Astrocyte (in vitro differentiated cells and primary cell): Measurements from ENCODE around the gene ANKHD1. TPM values are rescaled to one million over a fixed set of nuclear protein-coding genes. Genes with fewer than 3 reads are reported as not detected.

Experiments used
- DNase-seq: peaks from one replicate; pipeline ENCODE4 v3.0.0-alpha.2; 2010; ENCODE audit warnings: low read depth
- FAIRE-seq: peaks from 2 replicates; lab custom pipeline; 2011; peaks lifted over from hg19 to GRCh38; lab: Jason Lieb, UNC
- H2AFZ ChIP-seq: 2 replicates; pipeline ENCODE4 v1.6.0; 2012; ENCODE audit warnings: low read depth, low read length, inconsistent platforms
- H3K27ac ChIP-seq: 2 replicates; pipeline ENCODE4 v1.5.1; 2011; ENCODE audit warnings: low read depth, low read length, inconsistent platforms
- H3K27me3 ChIP-seq: 2 replicates; pipeline ENCODE4 v1.6.0; 2011; ENCODE audit warnings: low read length, inconsistent platforms; ENCODE audit not compliant: insufficient read depth
- H3K36me3 ChIP-seq: 2 replicates; pipeline ENCODE4 v1.5.1; 2011; ENCODE audit warnings: low read length, inconsistent platforms; ENCODE audit not compliant: insufficient read depth
- H3K4me1 ChIP-seq: 2 replicates; pipeline ENCODE4 v1.5.1; 2011; ENCODE audit warnings: low read length, inconsistent platforms; ENCODE audit not compliant: insufficient read depth
- H3K4me2 ChIP-seq: 2 replicates; pipeline ENCODE4 v1.6.0; 2012; ENCODE audit warnings: low read length, inconsistent platforms
- H3K4me3 ChIP-seq: 2 replicates; pipeline ENCODE4 v1.5.1; 2011; ENCODE audit warnings: low read depth, mild to moderate bottlenecking, low read length, inconsistent platforms; ENCODE audit not compliant: insufficient read depth
- H3K79me2 ChIP-seq: 2 replicates; pipeline ENCODE4 v1.6.0; 2012; ENCODE audit warnings: mild to moderate bottlenecking, low read length, inconsistent platforms; ENCODE audit not compliant: insufficient read depth
- H3K9ac ChIP-seq: 2 replicates; pipeline ENCODE4 v1.6.0; 2012; ENCODE audit warnings: mild to moderate bottlenecking, low read length, inconsistent platforms
- H3K9me3 ChIP-seq: 2 replicates; pipeline ENCODE4 v1.5.1; 2012; ENCODE audit warnings: low read depth, mild to moderate bottlenecking, low read length, inconsistent platforms; ENCODE audit not compliant: insufficient read depth
- H4K20me1 ChIP-seq: 2 replicates; pipeline ENCODE4 v1.6.0; 2012; ENCODE audit warnings: low read length, inconsistent platforms; ENCODE audit not compliant: insufficient read depth
- H3K27ac Mint-ChIP-seq: one replicate; pipeline ENCODE4 v1.8.0; 2021; ENCODE audit warnings: mild to moderate bottlenecking, mixed read lengths; ENCODE audit not compliant: unreplicated experiment
- H3K27me3 Mint-ChIP-seq: one replicate; pipeline ENCODE4 v1.8.0; 2021; ENCODE audit warnings: low read depth, mixed read lengths; ENCODE audit not compliant: unreplicated experiment
- H3K36me3 Mint-ChIP-seq: one replicate; pipeline ENCODE4 v1.8.0; 2021; ENCODE audit warnings: low read depth, mixed read lengths; ENCODE audit not compliant: unreplicated experiment
- H3K4me1 Mint-ChIP-seq: one replicate; pipeline ENCODE4 v1.8.0; 2021; ENCODE audit warnings: low read depth, mixed read lengths; ENCODE audit not compliant: unreplicated experiment
- H3K4me3 Mint-ChIP-seq: one replicate; pipeline ENCODE4 v1.8.0; 2021; ENCODE audit warnings: mild to moderate bottlenecking, moderate library complexity, mixed read lengths; ENCODE audit not compliant: unreplicated experiment
- H3K9me3 Mint-ChIP-seq: one replicate; pipeline ENCODE4 v1.8.0; 2021; ENCODE audit warnings: mild to moderate bottlenecking, mixed read lengths; ENCODE audit not compliant: unreplicated experiment
- EZH2 ChIP-seq: IDR thresholded peaks from 2 replicates; pipeline ENCODE4 v1.6.1; 2012; ENCODE audit warnings: mild to moderate bottlenecking, low read length, inconsistent platforms; ENCODE audit not compliant: insufficient read depth
- total RNA-seq: library from RNA; stranded (reverse); gene quantifications from 2 replicates; pipeline ENCODE4 v1.2.1, GENCODE V29; 2021
- TF ChIP-seq, protein P1 (sequence below): IDR thresholded peaks from 2 replicates; pipeline ENCODE4 v1.5.1; 2011; ENCODE audit warnings: low read depth, mild to moderate bottlenecking, inconsistent platforms, low read length, moderate library complexity; ENCODE audit not compliant: insufficient read depth

Gene ANKHD1
- total RNA-seq, 1 donor from 2014 or later = 56.5 TPM

DNA sequence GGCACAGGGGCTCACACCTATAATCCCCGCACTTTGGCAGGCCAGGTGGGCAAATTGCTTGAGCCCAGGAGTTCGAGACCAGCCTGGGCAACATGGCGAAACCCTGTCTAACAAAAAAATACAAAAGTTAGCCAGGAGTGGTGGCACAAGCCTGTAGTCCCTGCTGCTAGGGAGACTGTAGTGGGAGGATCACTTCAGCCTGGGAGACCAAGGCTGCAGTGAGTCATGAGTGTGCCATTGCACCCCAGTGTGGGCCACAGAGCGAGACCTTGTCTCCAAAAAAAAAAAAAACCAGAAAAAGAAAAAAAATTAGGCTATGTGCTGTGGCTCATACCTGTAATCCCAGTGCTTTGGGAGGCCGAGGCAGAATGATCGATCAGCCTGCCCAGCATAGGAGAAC, 87.3 kb downstream of the ANKHD1 start:
- Mint-ChIP-seq H3K9me3 (no peaks in the 10 kb centered on the region), H3K4me1 (no peaks in the 10 kb centered on the region), H3K27me3 (no peaks in the 10 kb centered on the region), H3K4me3 (no peak overlapping the region), H3K36me3 (peaks cover 6% of the 10 kb centered on the region), H3K27ac (no peak overlapping the region)
- H3K9me3 ChIP-seq = no peaks in the 10 kb centered on the region
- DNase-seq (no peak), FAIRE-seq (no peak)
- H3K27me3 ChIP-seq = no peaks in the 10 kb centered on the region
- H4K20me1 ChIP-seq = no peaks in the 10 kb centered on the region
- no peak overlapping the region for H3K4me2 ChIP-seq
- H3K9ac ChIP-seq = no peak overlapping the region
- H3K36me3 ChIP-seq = peaks cover 23% of the 10 kb centered on the region
- H3K4me3 ChIP-seq = no peak overlapping the region
- H2AFZ ChIP-seq = no peak overlapping the region
- no peaks in the 10 kb centered on the region for H3K4me1 ChIP-seq
- TF ChIP-seq EZH2 = no peak
- TF ChIP-seq, protein P1, sequence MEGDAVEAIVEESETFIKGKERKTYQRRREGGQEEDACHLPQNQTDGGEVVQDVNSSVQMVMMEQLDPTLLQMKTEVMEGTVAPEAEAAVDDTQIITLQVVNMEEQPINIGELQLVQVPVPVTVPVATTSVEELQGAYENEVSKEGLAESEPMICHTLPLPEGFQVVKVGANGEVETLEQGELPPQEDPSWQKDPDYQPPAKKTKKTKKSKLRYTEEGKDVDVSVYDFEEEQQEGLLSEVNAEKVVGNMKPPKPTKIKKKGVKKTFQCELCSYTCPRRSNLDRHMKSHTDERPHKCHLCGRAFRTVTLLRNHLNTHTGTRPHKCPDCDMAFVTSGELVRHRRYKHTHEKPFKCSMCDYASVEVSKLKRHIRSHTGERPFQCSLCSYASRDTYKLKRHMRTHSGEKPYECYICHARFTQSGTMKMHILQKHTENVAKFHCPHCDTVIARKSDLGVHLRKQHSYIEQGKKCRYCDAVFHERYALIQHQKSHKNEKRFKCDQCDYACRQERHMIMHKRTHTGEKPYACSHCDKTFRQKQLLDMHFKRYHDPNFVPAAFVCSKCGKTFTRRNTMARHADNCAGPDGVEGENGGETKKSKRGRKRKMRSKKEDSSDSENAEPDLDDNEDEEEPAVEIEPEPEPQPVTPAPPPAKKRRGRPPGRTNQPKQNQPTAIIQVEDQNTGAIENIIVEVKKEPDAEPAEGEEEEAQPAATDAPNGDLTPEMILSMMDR = no peak
- H3K27ac ChIP-seq = no peak overlapping the region
- H3K79me2 ChIP-seq = no peaks in the 10 kb centered on the region

DNA sequence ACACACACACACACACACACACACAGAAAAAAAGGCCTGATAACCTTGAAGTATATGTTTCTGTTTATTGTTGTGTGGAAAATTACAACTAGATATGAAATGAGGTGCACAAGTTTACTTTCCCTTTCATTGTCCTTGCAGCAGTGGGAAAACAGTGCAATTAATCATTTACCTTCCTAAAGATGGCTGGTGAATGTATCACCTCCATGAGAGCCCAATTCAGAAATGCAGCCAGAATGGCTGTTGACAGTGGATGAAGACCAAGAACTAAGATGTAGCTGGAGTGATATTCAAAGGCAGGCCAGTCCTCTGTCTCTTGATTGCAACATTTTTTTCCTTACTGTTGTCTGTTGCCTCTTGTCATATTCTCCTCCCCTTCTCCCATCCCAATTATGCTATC, 96.3 kb downstream of the ANKHD1 start:
- H3K9me3 ChIP-seq = no peaks in the 10 kb centered on the region
- Mint-ChIP-seq H3K27me3 (no peaks in the 10 kb centered on the region), H3K9me3 (no peaks in the 10 kb centered on the region), H3K4me3 (no peak overlapping the region), H3K4me1 (no peaks in the 10 kb centered on the region), H3K27ac (no peak overlapping the region), H3K36me3 (peaks cover 4% of the 10 kb centered on the region)
- H3K36me3 ChIP-seq = peaks cover 7% of the 10 kb centered on the region
- no peaks in the 10 kb centered on the region for H3K79me2 ChIP-seq
- FAIRE-seq (no peak), DNase-seq (no peak)
- H3K27ac ChIP-seq = no peak overlapping the region
- H2AFZ ChIP-seq = no peak overlapping the region
- H3K4me2 ChIP-seq = no peak overlapping the region
- TF ChIP-seq EZH2 = no peak
- TF ChIP-seq, protein P1 = no peak
- no peak overlapping the region for H3K4me3 ChIP-seq
- H3K9ac ChIP-seq = no peak overlapping the region
- no peaks in the 10 kb centered on the region for H3K4me1 ChIP-seq
- H3K27me3 ChIP-seq = no peaks in the 10 kb centered on the region
- no peaks in the 10 kb centered on the region for H4K20me1 ChIP-seq

DNA sequence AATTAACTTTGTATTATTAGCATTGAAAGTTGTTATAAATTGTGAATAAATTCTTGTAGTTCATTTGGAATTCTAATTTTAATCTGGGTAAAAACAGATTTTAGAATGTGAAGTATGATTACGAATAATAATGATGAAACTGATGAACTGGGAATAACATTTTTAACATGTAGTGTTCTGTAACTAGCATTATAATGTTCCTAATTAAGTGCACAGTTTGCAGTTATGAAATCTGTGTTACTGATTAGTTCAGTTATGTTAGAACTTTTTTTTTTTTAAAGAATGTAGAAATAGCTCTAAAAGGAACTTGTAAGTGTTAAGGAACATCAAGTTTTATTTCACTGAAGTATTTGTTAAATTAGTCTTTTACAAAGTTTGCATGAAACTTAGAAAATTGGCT, 97.0 kb downstream of the ANKHD1 start:
- TF ChIP-seq, protein P1 = no peak
- no peak for TF ChIP-seq EZH2
- no peaks in the 10 kb centered on the region for H3K9me3 ChIP-seq
- Mint-ChIP-seq H3K4me3 (no peak overlapping the region), H3K27me3 (no peaks in the 10 kb centered on the region), H3K9me3 (no peaks in the 10 kb centered on the region), H3K27ac (no peak overlapping the region), H3K36me3 (peaks cover under 1% of the 10 kb centered on the region), H3K4me1 (no peaks in the 10 kb centered on the region)
- no peak overlapping the region for H3K4me3 ChIP-seq
- H4K20me1 ChIP-seq = no peaks in the 10 kb centered on the region
- no peak overlapping the region for H2AFZ ChIP-seq
- no peak overlapping the region for H3K4me2 ChIP-seq
- H3K4me1 ChIP-seq = no peaks in the 10 kb centered on the region
- H3K27me3 ChIP-seq = no peaks in the 10 kb centered on the region
- H3K79me2 ChIP-seq = no peaks in the 10 kb centered on the region
- H3K36me3 ChIP-seq = peaks cover 7% of the 10 kb centered on the region
- DNase-seq (no peak), FAIRE-seq (no peak)
- no peak overlapping the region for H3K27ac ChIP-seq
- H3K9ac ChIP-seq = no peak overlapping the region
